ENCODE results near the gene ELOB. TPM values are rescaled to one million over a fixed set of nuclear protein-coding genes. Genes with fewer than 3 reads are reported as not detected.

ELOB gene
- total RNA-seq, 1 experiment from 2014 or later: 319 TPM

DNA sequence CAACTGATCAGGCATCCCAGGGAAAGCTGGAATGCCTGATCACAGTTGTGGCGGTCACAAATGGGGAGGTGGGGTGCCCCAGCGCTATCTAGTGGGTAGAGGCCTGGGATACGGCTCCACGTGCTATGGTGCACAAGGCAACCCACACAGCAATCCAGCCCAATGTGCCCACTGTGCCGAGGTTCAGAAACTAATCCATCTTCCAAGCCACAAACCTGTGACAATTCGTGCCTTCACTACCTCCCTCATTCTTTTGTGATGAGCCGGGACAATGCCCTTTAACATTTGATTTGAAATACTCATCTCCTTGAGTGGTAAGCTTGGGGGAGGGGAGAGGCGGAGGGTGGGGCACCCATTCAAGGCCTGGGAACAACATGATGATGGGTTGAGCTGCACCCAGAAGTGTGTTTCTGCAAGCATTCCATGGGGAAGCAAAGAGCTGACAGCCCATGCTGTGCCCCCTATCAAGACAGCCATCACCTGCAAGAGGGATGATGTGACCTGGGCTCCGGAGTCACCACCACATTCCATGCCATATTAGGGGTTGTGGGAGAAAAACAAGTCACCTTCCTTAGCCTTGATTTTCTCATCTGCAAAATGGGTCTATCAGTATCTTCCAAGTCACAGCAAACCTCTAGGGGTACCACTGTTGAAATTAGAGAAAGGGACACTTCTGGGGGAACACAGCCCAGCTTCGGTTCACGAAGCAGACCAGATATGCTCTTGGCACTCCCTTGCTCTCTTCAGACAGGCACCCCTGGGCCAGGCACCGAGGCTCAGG, 3.7 kb downstream of the ELOB start:
- DNase-seq: peak; percentile 33
- Histone ChIP-seq H4K20me1 (ENCODE audit: control insufficient read depth, insufficient read depth, insufficient read length) (no peaks in the 10 kb centered on the region), H3K4ac (ENCODE audit: low read depth, low read length) (no peak overlapping the region), H3K9me3 (ENCODE audit: control insufficient read depth, low read depth, low read length) (no peaks in the 10 kb centered on the region), H3K14ac (ENCODE audit: insufficient read depth, low read length) (no peak overlapping the region), H3K79me2 (ENCODE audit: insufficient read depth, low read length) (peaks cover 9% of the 10 kb centered on the region; the same call in 1 of the 2 replicates), H3K27ac (ENCODE audit: insufficient read length, low read depth, low read length) (no peak overlapping the region), H2AK5ac (ENCODE audit: insufficient read length, low read length) (no peak overlapping the region), H2BK120ac (ENCODE audit: low read depth, low read length, poor library complexity, severe bottlenecking) (no peak overlapping the region), H4K91ac (ENCODE audit: insufficient read length, low read depth, low read length) (no peak overlapping the region), H4K8ac (replicated peaks; ENCODE audit: insufficient read length, low read depth, low read length) (no peak overlapping the region), H2BK20ac (ENCODE audit: low read depth, low read length, poor library complexity, severe bottlenecking) (no peak overlapping the region), H3K79me1 (ENCODE audit: insufficient read depth, low read depth, low read length, poor library complexity, severe bottlenecking) (peaks cover 6% of the 10 kb centered on the region), H2BK5ac (ENCODE audit: insufficient read length, low read length) (no peak overlapping the region), H3K56ac (ENCODE audit: insufficient read length, low read depth, low read length) (no peak overlapping the region), H3K27me3 (ENCODE audit: insufficient read depth, low read length) (no peaks in the 10 kb centered on the region), H2AFZ (ENCODE audit: low read length) (no peak overlapping the region), H2BK12ac (ENCODE audit: insufficient read length, low read depth, low read length) (no peak overlapping the region), H3K9ac (ENCODE audit: extremely low read depth, insufficient read length, low read length) (no peak overlapping the region), H3K23ac (ENCODE audit: insufficient read length, low read depth, low read length) (no peak overlapping the region), H3K4me1 (ENCODE audit: insufficient read depth, low read length) (no peaks in the 10 kb centered on the region), H4K5ac (ENCODE audit: insufficient read length, low read depth, low read length) (no peak overlapping the region), H3K23me2 (ENCODE audit: insufficient read length, low read depth, low read length, poor library complexity, severe bottlenecking) (peaks cover 13% of the 10 kb centered on the region), H3T11ph (ENCODE audit: low read length) (no peak overlapping the region), H3K18ac (ENCODE audit: insufficient read length, low read depth, low read length) (no peak overlapping the region), H2BK15ac (ENCODE audit: low read depth, low read length) (no peak overlapping the region), H3K4me2 (ENCODE audit: insufficient read depth, insufficient read length, low read length) (no peak overlapping the region)
- TF ChIP-seq, protein P1, sequence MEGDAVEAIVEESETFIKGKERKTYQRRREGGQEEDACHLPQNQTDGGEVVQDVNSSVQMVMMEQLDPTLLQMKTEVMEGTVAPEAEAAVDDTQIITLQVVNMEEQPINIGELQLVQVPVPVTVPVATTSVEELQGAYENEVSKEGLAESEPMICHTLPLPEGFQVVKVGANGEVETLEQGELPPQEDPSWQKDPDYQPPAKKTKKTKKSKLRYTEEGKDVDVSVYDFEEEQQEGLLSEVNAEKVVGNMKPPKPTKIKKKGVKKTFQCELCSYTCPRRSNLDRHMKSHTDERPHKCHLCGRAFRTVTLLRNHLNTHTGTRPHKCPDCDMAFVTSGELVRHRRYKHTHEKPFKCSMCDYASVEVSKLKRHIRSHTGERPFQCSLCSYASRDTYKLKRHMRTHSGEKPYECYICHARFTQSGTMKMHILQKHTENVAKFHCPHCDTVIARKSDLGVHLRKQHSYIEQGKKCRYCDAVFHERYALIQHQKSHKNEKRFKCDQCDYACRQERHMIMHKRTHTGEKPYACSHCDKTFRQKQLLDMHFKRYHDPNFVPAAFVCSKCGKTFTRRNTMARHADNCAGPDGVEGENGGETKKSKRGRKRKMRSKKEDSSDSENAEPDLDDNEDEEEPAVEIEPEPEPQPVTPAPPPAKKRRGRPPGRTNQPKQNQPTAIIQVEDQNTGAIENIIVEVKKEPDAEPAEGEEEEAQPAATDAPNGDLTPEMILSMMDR (conservative IDR thresholded peaks at IDR 0.05): no peak
- no CpG with 5 or more reads among the region's 12 CpGs for WGBS (ENCODE audit: extremely low coverage, insufficient read length, low lambda C conversion rate)
- Mint-ChIP-seq H3K4me1 (peaks cover 19 to 36% of the 10 kb centered on the region in 2 experiments), H3K4me3 (peak overlapping the region in 1 of 2 experiments; percentile 66; a peak in 1 of 5 replicates), H3K27ac (peak overlapping the region; percentile 8 to 95 (median 82); a peak in 5 of 7 replicates), H3K36me3 (ENCODE audit: insufficient read depth in 1 of 3, low read depth in 3 of 3) (peaks cover 39 to 82% (median 67%) of the 10 kb centered on the region in 3 experiments), H3K9me3 (peaks cover 0 to 3% of the 10 kb centered on the region in 2 experiments; a peak in 3 of 5 replicates), H3K27me3 (ENCODE audit: low read depth) (peaks cover 5% of the 10 kb centered on the region)
